Measurements from ENCODE around the gene HOXD10.

Gene HOXD10

DNA sequence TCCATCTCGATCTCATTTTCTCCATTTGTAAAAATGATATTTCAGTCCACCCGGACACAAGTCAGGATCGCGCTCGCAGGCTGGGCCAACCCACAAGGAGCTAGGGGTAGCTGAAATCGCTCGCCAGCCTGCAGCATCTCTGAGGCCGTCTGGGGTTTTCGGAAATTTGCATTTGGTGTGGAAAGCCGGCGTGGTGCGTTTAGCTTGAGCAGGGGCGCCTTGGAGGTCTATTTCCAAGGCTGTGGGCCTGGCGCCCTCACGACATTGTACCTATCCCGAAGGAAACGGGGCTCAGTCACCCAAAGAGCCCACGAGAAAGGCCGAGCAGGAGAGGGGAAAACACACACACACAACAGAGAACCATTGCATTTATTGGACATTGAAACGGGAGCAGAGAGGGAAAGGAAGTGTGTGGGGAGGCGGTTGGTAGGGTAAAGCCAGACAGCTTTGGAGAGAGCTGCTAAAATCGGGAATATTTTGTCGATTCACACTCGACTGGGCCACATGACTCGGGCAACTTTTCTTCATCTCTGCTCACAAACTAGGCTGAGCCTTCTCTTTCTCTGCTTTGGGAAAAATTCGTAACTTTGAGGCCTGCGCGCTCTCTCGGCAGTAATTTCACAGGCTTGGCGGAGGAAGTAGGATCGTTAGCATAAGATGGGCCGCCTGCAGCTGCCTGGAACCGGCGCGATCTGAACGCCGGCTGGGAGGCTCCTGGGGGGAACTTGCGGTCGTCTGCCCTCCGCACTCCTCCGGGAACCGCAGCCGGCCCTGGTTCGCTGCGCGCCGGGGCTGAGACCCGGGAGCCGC lies 11.8 kb downstream of the HOXD10 start:
- Histone ChIP-seq H4K20me1 (peaks cover 92% of the 10 kb centered on the region), H3K36me3 (no peaks in the 10 kb centered on the region), H3K27ac (no peak overlapping the region), H3K4me3 (peak overlapping the region; percentile 52), H3K27me3 (peaks cover 100% of the 10 kb centered on the region), H3K9ac (no peak overlapping the region), H3K4me1 (peaks cover 12% of the 10 kb centered on the region), H3K4me2 (peak overlapping the region; percentile 72), H3K9me3 (peaks cover 33% of the 10 kb centered on the region)
- TF ChIP-seq Cebpa-rat (IDR thresholded peaks at IDR 0.05), result no peak

DNA sequence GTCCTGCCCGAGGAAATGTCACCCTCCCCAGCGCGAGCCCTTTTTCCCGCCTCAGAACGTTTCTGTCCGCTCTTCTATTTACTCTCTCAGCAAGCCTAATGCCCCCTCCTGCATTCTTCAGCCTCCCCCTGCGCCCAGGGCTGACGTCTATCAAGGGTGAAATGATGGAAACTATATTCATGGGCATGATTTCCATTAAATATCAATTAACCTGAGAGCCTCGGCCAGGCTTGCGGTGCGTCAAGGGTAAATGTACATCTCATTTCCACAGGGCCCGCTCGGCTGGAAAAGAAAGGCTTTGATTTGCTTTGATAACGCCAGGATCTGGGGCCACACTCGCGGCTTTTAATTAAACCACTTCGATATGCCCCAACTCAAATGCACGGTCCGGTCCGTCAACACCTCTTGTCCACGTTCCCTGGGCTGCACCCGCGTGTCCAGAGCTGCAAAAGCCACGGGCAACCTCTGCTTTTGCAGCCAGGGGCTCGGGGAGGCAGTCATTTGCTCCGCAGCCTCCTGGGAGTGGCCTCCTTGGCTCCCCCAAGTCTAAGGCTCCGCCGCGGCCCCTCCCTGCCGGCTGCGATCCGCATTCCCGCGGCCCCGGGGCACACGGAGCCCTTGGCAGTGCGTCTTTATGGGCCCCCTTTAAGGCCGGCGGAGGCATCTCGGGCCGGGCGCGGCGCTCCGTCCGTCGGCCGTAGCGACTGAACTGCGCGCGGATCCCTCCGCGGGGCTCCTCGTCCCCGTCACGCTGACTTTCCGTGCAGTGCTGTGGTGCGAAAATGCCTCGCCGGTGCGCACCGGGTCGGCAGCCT lies 12.6 kb downstream of the HOXD10 start, which contains the start of gene HOXD8:
HOXD8 (plus strand) TSS at position 724 of the 815 bp plus-strand sequence. CDS start 662 bp downstream, outside the sequence.
- H3K36me3 ChIP-seq, result no peaks in the 10 kb centered on the region
- peaks cover 25% of the 10 kb centered on the region for H3K9me3 ChIP-seq
- no peak within 1 kb of the TSS for H3K27ac ChIP-seq
- no peak for TF ChIP-seq Cebpa-rat (IDR thresholded peaks at IDR 0.05)
- peaks cover 100% of the 10 kb centered on the region for H3K27me3 ChIP-seq
- no peak within 1 kb of the TSS for H3K9ac ChIP-seq
- peak within 1 kb of the TSS; percentile 52 for H3K4me3 ChIP-seq
- peak within 1 kb of the TSS; percentile 72 for H3K4me2 ChIP-seq
- peaks cover 12% of the 10 kb centered on the region for H3K4me1 ChIP-seq
- H4K20me1 ChIP-seq, result peaks cover 87% of the 10 kb centered on the region

DNA sequence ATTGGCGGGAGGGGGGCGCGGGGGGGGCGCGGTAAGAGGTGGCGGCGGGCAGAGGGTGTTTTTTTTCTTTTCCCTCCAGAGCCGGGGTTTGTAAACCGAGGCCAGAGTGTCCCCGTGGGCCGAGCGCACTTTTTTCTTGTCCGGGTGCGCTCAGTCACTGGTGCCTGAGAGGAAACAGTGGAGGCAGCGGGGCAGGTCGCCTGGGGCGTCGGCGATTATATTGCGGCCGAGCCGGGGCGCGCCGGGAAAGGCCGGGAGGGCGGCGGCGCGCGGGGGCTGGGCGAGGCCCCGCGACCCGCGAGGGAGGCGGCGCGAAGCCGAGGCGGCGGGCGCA lies 13.2 kb downstream of the HOXD10 start:
- Histone ChIP-seq H3K9ac (no peak overlapping the region), H3K4me2 (no peak overlapping the region)

DNA sequence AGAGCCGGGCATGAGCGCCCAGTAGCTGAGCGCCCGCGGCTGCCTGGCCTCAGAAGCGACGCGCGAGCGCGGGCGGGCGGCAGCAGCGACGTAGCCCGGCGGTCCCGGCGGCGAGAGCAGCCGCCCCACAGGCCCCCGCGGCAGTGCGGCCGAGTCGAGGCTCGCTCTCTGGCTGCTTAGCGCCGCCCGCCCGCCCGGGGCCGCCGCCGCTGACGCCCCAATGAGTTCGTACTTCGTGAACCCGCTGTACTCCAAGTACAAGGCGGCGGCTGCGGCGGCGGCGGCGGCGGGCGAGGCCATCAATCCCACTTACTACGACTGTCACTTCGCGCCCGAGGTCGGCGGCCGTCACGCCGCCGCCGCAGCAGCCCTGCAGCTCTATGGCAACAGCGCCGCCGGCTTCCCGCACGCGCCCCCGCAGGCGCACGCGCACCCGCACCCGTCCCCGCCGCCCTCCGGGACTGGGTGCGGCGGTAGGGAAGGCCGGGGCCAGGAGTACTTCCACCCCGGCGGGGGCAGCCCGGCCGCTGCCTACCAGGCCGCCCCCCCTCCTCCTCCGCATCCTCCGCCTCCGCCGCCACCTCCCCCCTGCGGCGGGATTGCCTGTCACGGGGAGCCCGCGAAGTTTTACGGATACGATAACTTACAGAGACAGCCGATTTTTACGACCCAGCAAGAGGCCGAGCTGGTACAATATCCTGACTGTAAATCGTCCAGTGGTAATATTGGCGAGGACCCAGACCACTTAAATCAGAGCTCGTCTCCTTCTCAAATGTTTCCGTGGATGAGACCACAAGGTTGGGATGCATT lies 13.8 kb downstream of the HOXD10 start:
- peaks cover 100% of the 10 kb centered on the region for H3K27me3 ChIP-seq
- H3K4me2 ChIP-seq, result no peak overlapping the region
- TF ChIP-seq Cebpa-rat (IDR thresholded peaks at IDR 0.05), result no peak
- H3K36me3 ChIP-seq, result no peaks in the 10 kb centered on the region
- H4K20me1 ChIP-seq, result peaks cover 75% of the 10 kb centered on the region
- H3K27ac ChIP-seq, result no peak overlapping the region
- H3K9me3 ChIP-seq, result peaks cover 25% of the 10 kb centered on the region
- H3K9ac ChIP-seq, result no peak overlapping the region
- 0 out of 2 replicates have a peak overlapping the region, but pooled peaks have one; percentile 22 for H3K4me3 ChIP-seq
- peaks cover 12% of the 10 kb centered on the region for H3K4me1 ChIP-seq

More for the DNA sequence above, 13.2 kb downstream of the HOXD10 start:
- 0 out of 2 replicates have a peak overlapping the region, but pooled peaks have one; percentile 22 for H3K4me3 ChIP-seq
- H4K20me1 ChIP-seq, result peaks cover 81% of the 10 kb centered on the region
- no peaks in the 10 kb centered on the region for H3K36me3 ChIP-seq
- no peak for TF ChIP-seq Cebpa-rat (IDR thresholded peaks at IDR 0.05)
- H3K27me3 ChIP-seq, result peaks cover 100% of the 10 kb centered on the region
- peaks cover 25% of the 10 kb centered on the region for H3K9me3 ChIP-seq
- no peak overlapping the region for H3K27ac ChIP-seq
- H3K4me1 ChIP-seq, result peaks cover 12% of the 10 kb centered on the region

DNA sequence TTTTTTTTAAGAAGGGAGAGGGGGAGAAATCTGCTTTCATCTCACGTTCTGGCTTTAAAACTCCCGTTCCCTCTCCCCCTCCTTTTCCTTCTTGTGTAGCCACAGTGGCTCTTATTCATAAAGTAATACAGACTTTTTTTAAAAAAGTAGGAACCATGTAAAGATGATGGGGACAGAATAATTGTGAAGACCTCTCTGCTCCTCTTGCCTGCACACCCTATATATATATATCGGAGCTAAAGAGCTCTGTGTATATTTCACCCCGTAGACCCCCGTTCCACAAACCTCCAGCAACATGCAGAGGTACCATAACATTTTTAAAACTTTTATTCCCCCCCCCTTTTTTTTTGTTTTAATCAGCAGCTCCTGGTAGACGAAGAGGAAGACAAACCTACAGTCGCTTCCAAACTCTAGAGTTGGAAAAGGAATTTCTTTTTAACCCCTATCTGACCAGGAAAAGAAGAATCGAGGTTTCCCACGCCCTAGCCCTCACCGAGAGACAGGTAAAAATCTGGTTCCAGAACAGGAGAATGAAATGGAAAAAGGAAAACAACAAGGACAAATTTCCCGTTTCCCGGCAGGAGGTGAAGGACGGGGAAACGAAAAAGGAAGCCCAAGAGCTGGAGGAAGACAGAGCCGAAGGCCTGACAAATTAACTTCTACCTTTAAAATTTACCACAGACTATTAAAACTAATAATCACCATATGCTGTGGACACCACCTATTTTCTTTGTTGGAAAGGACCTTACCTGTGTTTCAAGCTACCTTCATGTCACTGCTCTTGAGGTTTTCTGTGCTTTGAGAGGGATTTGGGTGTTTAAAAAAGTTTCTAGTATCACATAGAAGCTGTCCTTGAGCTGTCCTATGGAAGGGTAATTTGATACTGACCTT lies 14.6 kb downstream of the HOXD10 start:
- peaks cover 100% of the 10 kb centered on the region for H3K27me3 ChIP-seq
- no peak overlapping the region for H3K4me2 ChIP-seq

DNA sequence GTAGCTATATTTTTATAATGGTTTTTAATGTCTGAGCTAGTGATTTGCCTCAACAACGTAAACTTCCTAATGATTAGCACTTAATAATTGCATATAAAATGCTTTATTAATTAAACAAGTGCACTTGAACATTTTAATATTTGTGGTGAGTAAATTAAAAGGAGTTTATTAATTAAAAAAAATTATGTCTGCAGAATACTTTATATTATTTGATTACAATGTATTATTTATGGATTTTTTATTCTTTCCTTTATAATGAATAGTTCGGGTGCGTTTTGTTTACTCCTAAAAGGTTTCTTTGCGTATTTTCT lies 15.2 kb downstream of the HOXD10 start:
- H3K4me3 ChIP-seq, result no peak overlapping the region
- H4K20me1 ChIP-seq, result peaks cover 65% of the 10 kb centered on the region
- no peak overlapping the region for H3K9ac ChIP-seq
- H3K4me1 ChIP-seq, result peaks cover 26% of the 10 kb centered on the region
- peaks cover 100% of the 10 kb centered on the region for H3K27me3 ChIP-seq
- no peak overlapping the region for H3K27ac ChIP-seq
- TF ChIP-seq Cebpa-rat (IDR thresholded peaks at IDR 0.05), result no peak
- H3K9me3 ChIP-seq, result peaks cover 29% of the 10 kb centered on the region
- no peak overlapping the region for H3K4me2 ChIP-seq
- H3K36me3 ChIP-seq, result no peaks in the 10 kb centered on the region

More for the DNA sequence above, 14.6 kb downstream of the HOXD10 start:
- no peak overlapping the region for H3K27ac ChIP-seq
- H3K9ac ChIP-seq, result no peak overlapping the region
- H3K4me3 ChIP-seq, result no peak overlapping the region
- peaks cover 25% of the 10 kb centered on the region for H3K9me3 ChIP-seq
- peaks cover 71% of the 10 kb centered on the region for H4K20me1 ChIP-seq
- H3K4me1 ChIP-seq, result peaks cover 20% of the 10 kb centered on the region
- TF ChIP-seq Cebpa-rat (IDR thresholded peaks at IDR 0.05), result no peak
- H3K36me3 ChIP-seq, result no peaks in the 10 kb centered on the region

DNA sequence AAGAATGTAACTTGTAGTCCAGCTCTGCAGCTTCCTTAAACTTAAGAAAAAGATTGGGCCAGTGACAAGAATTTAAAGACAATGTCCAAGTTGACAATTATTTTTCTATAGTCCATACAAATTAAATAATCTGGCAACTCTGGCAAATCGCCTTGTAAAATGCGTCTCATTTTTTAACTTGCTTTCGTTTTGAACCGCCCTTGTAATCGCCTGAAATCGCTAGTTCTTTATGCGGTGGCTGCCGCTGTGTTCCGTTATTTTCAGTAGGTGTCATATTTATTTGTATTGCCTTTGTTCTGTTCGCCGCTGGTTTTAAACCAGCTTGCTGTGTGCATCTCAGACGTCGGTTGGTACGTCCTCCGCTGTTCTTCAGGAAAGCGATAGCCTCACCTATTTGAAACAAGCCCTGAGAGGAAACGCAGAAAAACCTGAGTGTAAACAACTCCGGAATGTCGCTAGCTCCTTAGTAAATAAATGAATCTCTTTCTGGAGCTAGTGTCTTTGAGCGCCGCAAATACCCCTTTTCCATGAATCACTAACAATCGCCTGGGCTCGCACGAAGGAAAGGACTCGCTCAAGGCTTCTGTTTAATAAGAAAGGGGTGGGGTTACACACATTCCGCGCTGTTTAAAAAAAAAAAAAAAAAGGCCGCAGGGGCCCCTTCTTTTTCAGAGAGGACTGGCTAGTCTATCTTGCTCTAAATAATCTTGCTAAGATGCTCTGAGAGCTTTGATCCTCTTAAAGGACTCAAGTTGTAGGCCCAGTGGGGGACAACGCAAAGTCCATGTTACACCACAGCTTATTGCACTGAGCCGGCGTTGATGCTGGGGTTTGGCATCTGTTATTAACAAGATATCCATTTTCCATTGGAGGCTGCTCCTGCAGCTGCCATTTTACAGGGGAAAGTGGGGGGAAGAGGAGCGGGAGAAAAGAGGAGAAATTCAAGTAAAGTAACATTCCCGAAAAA lies 15.9 kb downstream of the HOXD10 start:
- no peak overlapping the region for H3K9ac ChIP-seq
- H3K36me3 ChIP-seq, result no peaks in the 10 kb centered on the region
- H3K4me2 ChIP-seq, result no peak overlapping the region
- peaks cover 58% of the 10 kb centered on the region for H4K20me1 ChIP-seq
- H3K4me1 ChIP-seq, result peaks cover 26% of the 10 kb centered on the region
- H3K27ac ChIP-seq, result no peak overlapping the region
- no peak overlapping the region for H3K4me3 ChIP-seq
- peaks cover 31% of the 10 kb centered on the region for H3K9me3 ChIP-seq
- no peak for TF ChIP-seq Cebpa-rat (IDR thresholded peaks at IDR 0.05)
- H3K27me3 ChIP-seq, result peaks cover 99% of the 10 kb centered on the region

DNA sequence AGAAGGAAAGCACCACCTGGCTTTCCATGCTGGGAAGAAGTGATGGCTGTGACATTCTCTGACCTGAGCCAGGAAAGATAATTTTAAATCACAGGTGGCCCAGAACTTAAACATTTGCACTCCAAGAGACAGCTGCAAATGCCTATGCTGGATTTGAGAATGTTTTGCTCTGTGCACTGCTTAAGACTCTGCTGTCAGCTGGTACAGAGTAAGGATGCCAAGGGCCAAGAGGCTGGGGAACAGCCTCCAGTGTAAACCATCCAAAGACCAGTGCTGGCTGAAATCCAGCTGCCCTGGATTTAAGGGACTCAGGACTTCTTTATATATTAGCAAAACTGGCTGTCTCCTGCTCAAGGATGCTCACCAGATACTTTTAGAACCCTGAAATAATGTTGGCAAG lies 16.8 kb downstream of the HOXD10 start:
- peaks cover 98% of the 10 kb centered on the region for H3K27me3 ChIP-seq
- H3K27ac ChIP-seq, result no peak overlapping the region
- H3K4me2 ChIP-seq, result no peak overlapping the region

More for the DNA sequence above, 16.8 kb downstream of the HOXD10 start:
- Histone ChIP-seq H3K4me1 (peaks cover 23% of the 10 kb centered on the region), H3K9ac (no peak overlapping the region), H3K36me3 (no peaks in the 10 kb centered on the region), H4K20me1 (peaks cover 49% of the 10 kb centered on the region), H3K9me3 (peaks cover 33% of the 10 kb centered on the region), H3K4me3 (no peak overlapping the region)
- no peak for TF ChIP-seq Cebpa-rat (IDR thresholded peaks at IDR 0.05)

All from BLaER1 (cell line).